22Rv1 (cell line): Measurements from ENCODE around the gene INO80C.

ENCODE experiments used
- H3K27ac ChIP-seq: fragments of 450-650 bp; 2 replicates; pipeline ENCODE4 v1.5.1; 2017
- ZFX ChIP-seq: fragments of 450-650 bp; IDR thresholded peaks from 2 replicates; pipeline ENCODE4 v1.6.1; 2017; ENCODE audit warnings: antibody characterized with exemption, borderline replicate concordance
- TF ChIP-seq, protein P1 (sequence below): fragments of 450-650 bp; IDR thresholded peaks from 2 replicates; pipeline ENCODE4 v1.5.1; 2017; ENCODE audit warnings: mild to moderate bottlenecking

Gene INO80C

GRCh38 chr18:35438480-35439234, 59.1 kb downstream of the INO80C start:
- TF ChIP-seq ZFX = no peak
- TF ChIP-seq, protein P1, sequence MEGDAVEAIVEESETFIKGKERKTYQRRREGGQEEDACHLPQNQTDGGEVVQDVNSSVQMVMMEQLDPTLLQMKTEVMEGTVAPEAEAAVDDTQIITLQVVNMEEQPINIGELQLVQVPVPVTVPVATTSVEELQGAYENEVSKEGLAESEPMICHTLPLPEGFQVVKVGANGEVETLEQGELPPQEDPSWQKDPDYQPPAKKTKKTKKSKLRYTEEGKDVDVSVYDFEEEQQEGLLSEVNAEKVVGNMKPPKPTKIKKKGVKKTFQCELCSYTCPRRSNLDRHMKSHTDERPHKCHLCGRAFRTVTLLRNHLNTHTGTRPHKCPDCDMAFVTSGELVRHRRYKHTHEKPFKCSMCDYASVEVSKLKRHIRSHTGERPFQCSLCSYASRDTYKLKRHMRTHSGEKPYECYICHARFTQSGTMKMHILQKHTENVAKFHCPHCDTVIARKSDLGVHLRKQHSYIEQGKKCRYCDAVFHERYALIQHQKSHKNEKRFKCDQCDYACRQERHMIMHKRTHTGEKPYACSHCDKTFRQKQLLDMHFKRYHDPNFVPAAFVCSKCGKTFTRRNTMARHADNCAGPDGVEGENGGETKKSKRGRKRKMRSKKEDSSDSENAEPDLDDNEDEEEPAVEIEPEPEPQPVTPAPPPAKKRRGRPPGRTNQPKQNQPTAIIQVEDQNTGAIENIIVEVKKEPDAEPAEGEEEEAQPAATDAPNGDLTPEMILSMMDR = no peak
- H3K27ac ChIP-seq = no peak overlapping the region

DNA sequence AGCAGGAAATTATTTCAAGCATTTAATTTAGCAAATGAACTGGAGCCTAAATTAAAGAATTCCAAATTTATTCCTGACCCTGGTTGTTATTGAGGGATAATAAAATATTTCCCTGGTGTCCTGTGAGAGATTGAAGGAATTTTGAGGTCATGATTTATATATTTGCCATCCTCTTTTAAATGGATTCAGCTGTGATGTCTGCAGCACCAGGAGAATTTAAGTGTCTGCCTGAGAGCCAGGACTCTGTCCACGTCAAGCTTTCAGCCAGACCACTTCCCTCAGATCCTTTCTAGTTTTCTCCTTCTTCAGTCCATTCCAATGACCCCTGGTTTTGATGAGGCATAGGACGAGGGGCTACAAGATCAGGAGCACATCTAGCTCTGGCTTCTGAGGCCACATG, 59.9 kb downstream of the INO80C start:
- H3K27ac ChIP-seq = no peak overlapping the region
- TF ChIP-seq ZFX = no peak
- TF ChIP-seq, protein P1 = no peak

GRCh38 chr18:35436076-35436649, 61.6 kb downstream of the INO80C start:
- TF ChIP-seq ZFX = no peak
- TF ChIP-seq, protein P1 = no peak
- no peak overlapping the region for H3K27ac ChIP-seq

DNA sequence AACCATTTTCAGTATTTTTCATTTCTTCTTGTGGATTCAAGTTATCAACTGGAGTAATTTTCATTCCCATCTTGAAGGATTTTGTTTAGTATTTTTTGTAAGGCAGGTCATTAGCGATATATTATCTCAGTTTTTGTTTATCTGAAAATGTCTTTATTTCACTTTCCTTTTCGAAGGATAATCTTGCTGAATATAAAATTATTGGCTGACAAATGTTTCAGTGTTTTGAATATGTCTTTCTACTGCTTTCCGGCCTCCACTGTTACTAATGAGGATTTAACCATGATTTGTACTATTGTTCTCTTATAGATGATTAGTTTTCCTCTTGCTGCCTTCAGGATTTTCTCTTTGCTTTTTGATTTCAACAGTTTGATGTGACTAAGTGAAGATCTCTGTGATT, 62.4 kb downstream of the INO80C start:
- no peak overlapping the region for H3K27ac ChIP-seq

DNA sequence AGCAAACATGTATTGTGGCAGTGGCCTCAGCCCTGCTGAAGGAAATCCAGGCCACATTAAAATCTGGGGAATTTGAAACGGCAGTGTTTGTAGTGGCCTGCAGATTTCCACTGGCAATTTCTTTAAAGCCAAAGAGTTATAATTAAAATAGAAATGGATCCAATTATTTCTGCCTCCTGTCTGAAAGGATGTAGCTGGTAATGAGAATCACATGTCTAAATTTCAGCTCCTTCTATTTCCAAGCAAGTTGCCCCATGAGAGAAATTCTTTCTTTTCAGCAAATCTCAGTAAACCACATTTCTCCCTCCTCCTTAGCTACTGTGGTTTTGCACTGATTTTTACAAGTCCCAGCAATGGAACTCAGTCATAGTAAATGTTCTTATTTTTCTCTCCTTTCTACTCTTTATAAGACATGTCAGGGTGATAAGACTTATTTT, 65.2 kb downstream of the INO80C start:
- TF ChIP-seq, protein P1 = no peak
- TF ChIP-seq ZFX = no peak
- no peak overlapping the region for H3K27ac ChIP-seq

More for the DNA sequence above, 62.4 kb downstream of the INO80C start:
- no peak for TF ChIP-seq ZFX
- TF ChIP-seq, protein P1 = no peak

DNA sequence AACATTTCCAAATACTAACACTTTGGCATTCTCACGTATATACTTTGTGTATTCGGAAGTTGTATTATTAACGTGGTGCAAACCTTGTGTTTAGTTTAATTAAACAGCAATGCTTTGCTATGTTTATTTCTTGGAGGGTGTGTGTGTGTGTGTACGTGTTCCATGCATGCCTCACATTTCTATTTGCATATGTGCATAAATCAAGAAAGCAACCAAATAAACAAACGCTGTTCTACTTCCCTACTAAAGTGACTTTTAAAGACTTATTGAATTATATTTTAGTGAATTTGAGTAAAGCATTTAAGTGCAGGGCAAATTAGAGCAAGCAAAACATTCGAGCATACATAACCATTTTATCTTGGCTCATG, 66.4 kb downstream of the INO80C start:
- TF ChIP-seq, protein P1 = no peak
- TF ChIP-seq ZFX = no peak
- no peak overlapping the region for H3K27ac ChIP-seq

DNA sequence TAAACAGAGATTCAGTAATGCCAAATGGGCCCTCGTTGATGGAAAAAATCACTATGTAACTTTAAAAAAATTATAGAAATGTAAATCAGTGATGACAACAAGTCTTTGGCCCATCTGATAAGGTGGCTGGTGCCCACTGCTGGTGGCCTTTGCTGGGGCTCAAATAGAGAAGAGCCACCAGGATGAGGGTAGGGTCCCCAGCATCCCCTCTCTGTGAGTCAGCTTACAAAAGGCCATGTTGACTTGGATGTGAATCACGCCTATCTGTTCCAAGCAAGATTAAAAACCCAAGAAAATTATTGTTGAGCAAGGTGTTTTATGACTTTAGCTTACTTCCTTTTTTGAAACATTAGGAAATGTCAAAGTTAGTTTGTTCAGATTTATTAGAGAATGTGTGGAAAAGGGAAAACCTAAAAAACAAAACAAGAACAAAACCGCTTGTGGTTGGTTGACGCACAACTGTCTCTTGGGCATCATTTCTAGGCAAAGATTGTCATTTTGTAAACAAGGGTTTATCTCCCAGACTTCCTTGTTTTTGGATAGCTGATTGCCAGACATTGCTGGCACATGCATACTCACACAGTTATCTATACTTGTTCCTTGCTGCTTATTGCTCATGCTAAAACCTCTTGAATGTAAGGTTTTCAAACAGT, 66.9 kb downstream of the INO80C start:
- no peak overlapping the region for H3K27ac ChIP-seq
- no peak for TF ChIP-seq ZFX
- TF ChIP-seq, protein P1 = no peak
